Measurements from ENCODE around the gene MPPED2. TPM values are rescaled to one million over a fixed set of nuclear protein-coding genes. Genes with fewer than 3 reads are reported as not detected.

The MPPED2 gene
- polyA plus RNA-seq, 1 donor: 7.0 TPM

DNA sequence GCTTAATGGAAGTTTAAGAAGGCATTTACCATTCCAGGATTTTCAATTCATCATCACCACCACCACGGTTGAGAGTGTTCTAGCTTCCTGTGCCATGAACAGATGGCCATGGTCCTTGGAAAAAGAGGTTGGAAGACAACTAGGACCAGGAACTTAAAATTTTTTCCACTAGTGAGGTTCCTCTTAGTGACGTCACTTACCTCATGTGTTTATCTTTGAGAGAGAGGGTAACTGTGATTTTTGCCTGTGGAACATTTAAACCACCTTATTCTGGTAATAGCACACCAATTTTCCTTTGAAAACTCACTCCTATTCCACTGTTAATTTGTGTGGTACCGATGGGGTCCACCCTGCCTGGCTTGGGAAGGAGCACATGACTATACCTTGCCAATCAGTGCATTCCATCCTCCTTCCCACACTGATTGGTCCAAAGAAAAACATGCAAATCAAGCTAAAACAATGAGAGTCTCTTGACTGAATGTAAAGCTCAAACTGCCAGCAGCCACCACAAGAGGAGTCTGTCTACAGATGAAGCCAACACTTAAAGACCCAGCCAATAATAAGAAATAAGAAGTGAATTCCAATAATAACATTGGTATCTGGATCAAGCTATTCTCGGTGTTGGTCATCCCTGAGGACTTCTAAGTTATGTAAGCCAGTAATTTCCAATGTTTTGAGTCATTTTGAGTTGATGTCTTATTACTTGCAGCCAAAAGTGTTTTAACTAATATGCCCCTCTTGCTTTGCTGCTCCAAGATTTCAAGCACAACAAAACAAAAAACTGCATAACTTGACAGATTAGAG is 111.8 kb downstream of the MPPED2 start:
- H3K4me1 ChIP-seq (ENCODE audit: control insufficient read depth, insufficient read depth, low read length): no peaks in the 10 kb centered on the region
- H3K4me3 ChIP-seq (ENCODE audit: low read length): no peak overlapping the region
- no peak for DNase-seq
- no peak overlapping the region for H3K27ac ChIP-seq (ENCODE audit: low read length)
- no peaks in the 10 kb centered on the region for H3K27me3 ChIP-seq (ENCODE audit: control insufficient read depth, insufficient read depth, low read length)
- H3K36me3 ChIP-seq (ENCODE audit: control insufficient read depth, insufficient read depth, low read length): no peaks in the 10 kb centered on the region
- WGBS (ENCODE audit: insufficient coverage, low lambda C conversion rate): no CpG with 5 or more reads among the region's 4 CpGs
- H3K9me3 ChIP-seq (ENCODE audit: control insufficient read depth, low read depth, low read length): no peaks in the 10 kb centered on the region

DNA sequence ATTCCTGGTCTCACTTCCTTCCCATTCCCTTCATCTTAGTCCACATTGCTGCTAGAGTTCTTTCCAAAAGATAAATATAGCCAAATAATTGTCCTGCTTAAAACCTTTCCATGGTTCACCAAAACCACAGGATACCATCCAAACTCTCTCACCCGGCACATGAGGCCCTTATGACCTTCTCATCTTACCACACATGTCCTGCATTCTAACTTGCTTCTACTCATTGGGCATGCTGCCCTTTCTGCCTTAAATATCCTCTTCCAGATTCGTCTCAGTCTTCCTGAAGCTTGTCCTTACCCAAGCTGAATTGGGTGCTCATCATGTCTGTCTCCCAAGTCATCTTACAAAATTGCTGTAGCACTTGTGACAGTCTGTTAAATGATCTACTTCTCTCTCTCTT is 114.9 kb downstream of the MPPED2 start:
- DNase-seq: no peak

DNA sequence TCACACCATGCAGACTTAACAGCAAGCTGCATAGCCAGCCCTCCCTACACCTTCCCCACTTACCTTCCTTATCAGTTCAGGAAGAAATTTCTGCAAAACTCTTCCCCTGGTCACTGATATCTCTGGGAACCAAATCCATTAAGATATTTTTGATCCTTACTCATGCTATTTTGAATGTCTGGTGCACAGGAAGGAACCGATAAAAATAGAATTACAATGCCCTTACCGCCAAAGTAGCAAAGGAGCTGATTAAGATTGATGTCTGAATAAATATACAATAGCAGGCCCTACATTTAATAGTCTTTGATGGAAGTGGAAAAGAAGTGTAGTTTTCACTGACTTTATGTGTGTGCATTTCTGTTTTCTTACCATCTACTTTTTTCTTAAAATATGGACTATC is 117.3 kb downstream of the MPPED2 start:
- Histone ChIP-seq H3K9me3 (ENCODE audit: control insufficient read depth, low read depth, low read length) (no peaks in the 10 kb centered on the region), H3K27me3 (ENCODE audit: control insufficient read depth, insufficient read depth, low read length) (no peaks in the 10 kb centered on the region), H3K4me1 (ENCODE audit: control insufficient read depth, insufficient read depth, low read length) (no peaks in the 10 kb centered on the region), H3K36me3 (ENCODE audit: control insufficient read depth, insufficient read depth, low read length) (no peaks in the 10 kb centered on the region), H3K4me3 (ENCODE audit: low read length) (no peak overlapping the region), H3K27ac (ENCODE audit: low read length) (no peak overlapping the region)
- no peak for DNase-seq
- WGBS (ENCODE audit: insufficient coverage, low lambda C conversion rate): no CpG with 5 or more reads among the region's 2 CpGs

More for the DNA sequence above, 114.9 kb downstream of the MPPED2 start:
- Histone ChIP-seq H3K9me3 (ENCODE audit: control insufficient read depth, low read depth, low read length) (no peaks in the 10 kb centered on the region), H3K36me3 (ENCODE audit: control insufficient read depth, insufficient read depth, low read length) (no peaks in the 10 kb centered on the region), H3K27me3 (ENCODE audit: control insufficient read depth, insufficient read depth, low read length) (no peaks in the 10 kb centered on the region), H3K4me3 (ENCODE audit: low read length) (no peak overlapping the region), H3K4me1 (ENCODE audit: control insufficient read depth, insufficient read depth, low read length) (no peaks in the 10 kb centered on the region), H3K27ac (ENCODE audit: low read length) (no peak overlapping the region)
- 100% methylated on average over 1 of the region's 2 CpGs for WGBS (ENCODE audit: insufficient coverage, low lambda C conversion rate)

DNA sequence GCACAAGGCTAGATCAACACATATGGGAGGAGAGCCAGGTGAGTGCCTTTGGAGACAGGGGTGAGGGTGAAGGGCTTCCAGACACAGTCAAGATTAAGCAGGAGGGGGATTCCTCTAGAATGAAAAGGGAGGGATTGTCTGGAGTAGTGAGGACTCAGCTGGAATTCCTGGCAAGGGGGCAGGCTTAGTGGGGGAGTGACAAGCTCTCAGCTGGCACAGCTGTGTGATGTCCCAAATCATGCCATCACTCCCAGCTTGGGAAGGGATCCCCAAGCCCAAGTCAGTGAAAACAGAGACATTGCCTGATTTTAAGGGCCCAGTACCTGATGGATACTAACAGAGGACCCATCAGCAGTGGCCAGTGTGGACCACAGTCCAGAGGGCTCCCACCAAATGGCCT is 119.0 kb downstream of the MPPED2 start:
- no peaks in the 10 kb centered on the region for H3K27me3 ChIP-seq (ENCODE audit: control insufficient read depth, insufficient read depth, low read length)
- no peak overlapping the region for H3K27ac ChIP-seq (ENCODE audit: low read length)
- H3K4me1 ChIP-seq (ENCODE audit: control insufficient read depth, insufficient read depth, low read length): no peaks in the 10 kb centered on the region
- H3K36me3 ChIP-seq (ENCODE audit: control insufficient read depth, insufficient read depth, low read length): no peaks in the 10 kb centered on the region
- no peak for DNase-seq
- H3K4me3 ChIP-seq (ENCODE audit: low read length): no peak overlapping the region
- no peaks in the 10 kb centered on the region for H3K9me3 ChIP-seq (ENCODE audit: control insufficient read depth, low read depth, low read length)

DNA sequence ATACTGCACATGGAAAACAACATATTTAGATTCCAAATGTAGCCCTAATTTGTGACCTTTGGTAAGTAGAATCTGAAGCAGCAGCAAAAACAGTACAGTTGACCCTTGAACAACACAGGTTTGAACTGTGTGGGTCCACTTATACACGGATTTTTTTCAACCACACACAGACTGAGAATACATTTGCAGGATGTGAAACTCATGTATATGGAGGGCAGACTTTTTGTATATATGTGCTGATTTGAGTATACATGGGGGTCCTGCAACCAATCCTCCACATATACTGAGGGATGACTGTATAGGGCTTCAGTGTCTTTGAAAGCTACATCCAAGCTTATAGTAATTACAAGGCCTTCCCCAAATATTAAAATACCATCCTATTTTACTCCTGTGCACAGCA is 120.5 kb downstream of the MPPED2 start:
- Histone ChIP-seq H3K9me3 (ENCODE audit: control insufficient read depth, low read depth, low read length) (no peaks in the 10 kb centered on the region), H3K27me3 (ENCODE audit: control insufficient read depth, insufficient read depth, low read length) (no peaks in the 10 kb centered on the region), H3K4me3 (ENCODE audit: low read length) (no peak overlapping the region), H3K27ac (ENCODE audit: low read length) (no peak overlapping the region), H3K36me3 (ENCODE audit: control insufficient read depth, insufficient read depth, low read length) (no peaks in the 10 kb centered on the region), H3K4me1 (ENCODE audit: control insufficient read depth, insufficient read depth, low read length) (no peaks in the 10 kb centered on the region)
- WGBS (ENCODE audit: insufficient coverage, low lambda C conversion rate): no CpG with 5 or more reads among the region's 1 CpG
- DNase-seq: no peak

DNA sequence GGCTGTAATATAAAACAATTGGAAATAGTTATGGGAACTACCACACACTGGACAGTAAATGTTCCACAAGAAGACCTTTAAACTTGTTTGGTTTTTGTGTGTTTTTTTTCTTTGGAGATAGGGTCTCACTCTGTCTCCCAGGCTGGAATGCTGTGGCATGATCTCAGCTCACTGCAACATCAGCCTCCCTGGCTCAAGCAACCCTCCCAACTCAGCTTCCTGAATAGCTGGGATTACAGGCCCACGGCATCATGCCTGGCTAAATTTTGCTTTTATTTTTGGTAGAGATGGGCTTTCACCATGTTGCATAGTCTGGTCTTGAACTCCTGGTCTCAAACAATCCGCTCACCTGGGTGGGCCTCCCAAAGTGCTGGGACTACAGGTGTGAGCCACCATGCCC is 121.0 kb downstream of the MPPED2 start:
- no CpG with 5 or more reads among the region's 2 CpGs for WGBS (ENCODE audit: insufficient coverage, low lambda C conversion rate)
- no peak overlapping the region for H3K4me3 ChIP-seq (ENCODE audit: low read length)
- H3K4me1 ChIP-seq (ENCODE audit: control insufficient read depth, insufficient read depth, low read length): no peaks in the 10 kb centered on the region
- no peaks in the 10 kb centered on the region for H3K36me3 ChIP-seq (ENCODE audit: control insufficient read depth, insufficient read depth, low read length)
- H3K27me3 ChIP-seq (ENCODE audit: control insufficient read depth, insufficient read depth, low read length): no peaks in the 10 kb centered on the region
- no peak overlapping the region for H3K27ac ChIP-seq (ENCODE audit: low read length)
- no peak for DNase-seq
- H3K9me3 ChIP-seq (ENCODE audit: control insufficient read depth, low read depth, low read length): no peaks in the 10 kb centered on the region

DNA sequence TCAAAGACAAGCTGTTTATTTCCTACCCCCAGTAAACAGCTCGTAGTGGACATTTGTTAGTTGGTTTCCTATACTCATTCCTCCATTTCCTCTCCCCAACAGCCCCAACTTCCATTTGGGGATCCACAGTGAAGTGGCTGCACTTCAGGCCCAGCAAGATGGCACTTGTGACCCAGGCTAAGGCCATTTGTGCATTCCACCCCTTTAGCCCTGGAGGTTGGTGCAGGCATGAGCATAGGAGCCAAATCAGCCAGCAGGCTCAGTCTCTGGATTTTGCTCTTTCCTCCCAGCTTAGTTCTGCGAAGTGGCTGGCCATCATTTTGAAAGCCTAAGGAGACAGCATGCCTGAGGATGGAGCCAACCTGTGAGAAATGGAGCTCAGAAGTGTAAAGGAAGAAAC is 122.9 kb downstream of the MPPED2 start:
- H3K4me3 ChIP-seq (ENCODE audit: low read length): no peak overlapping the region
- H3K27ac ChIP-seq (ENCODE audit: low read length): no peak overlapping the region
- no peaks in the 10 kb centered on the region for H3K36me3 ChIP-seq (ENCODE audit: control insufficient read depth, insufficient read depth, low read length)
- H3K9me3 ChIP-seq (ENCODE audit: control insufficient read depth, low read depth, low read length): no peaks in the 10 kb centered on the region
- no peak for DNase-seq
- H3K27me3 ChIP-seq (ENCODE audit: control insufficient read depth, insufficient read depth, low read length): no peaks in the 10 kb centered on the region
- 100% methylated on average over 1 of the region's 2 CpGs for WGBS (ENCODE audit: insufficient coverage, low lambda C conversion rate)
- no peaks in the 10 kb centered on the region for H3K4me1 ChIP-seq (ENCODE audit: control insufficient read depth, insufficient read depth, low read length)

DNA sequence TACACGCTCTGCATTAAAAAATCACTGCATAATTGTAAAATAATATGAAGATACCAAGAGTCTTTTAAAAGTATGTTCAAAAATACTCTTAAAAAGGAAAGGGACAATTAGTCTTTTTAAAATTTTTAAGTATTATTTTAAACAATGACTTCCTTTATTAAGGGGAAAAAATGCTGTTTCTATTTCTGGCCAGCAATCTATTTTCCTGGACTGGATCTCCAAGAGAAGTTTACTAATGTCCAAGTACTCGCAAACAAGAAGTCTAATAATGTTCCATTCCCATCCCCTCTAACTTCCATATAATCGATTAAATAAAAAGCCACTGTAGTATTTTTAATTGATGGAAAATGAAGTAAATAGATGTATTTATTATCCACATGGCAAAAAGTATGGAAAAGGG is 123.7 kb downstream of the MPPED2 start:
- DNase-seq: no peak
- H3K27me3 ChIP-seq (ENCODE audit: control insufficient read depth, insufficient read depth, low read length): no peaks in the 10 kb centered on the region
- WGBS (ENCODE audit: insufficient coverage, low lambda C conversion rate): no CpG with 5 or more reads among the region's 3 CpGs
- no peak overlapping the region for H3K4me3 ChIP-seq (ENCODE audit: low read length)
- no peak overlapping the region for H3K27ac ChIP-seq (ENCODE audit: low read length)
- no peaks in the 10 kb centered on the region for H3K4me1 ChIP-seq (ENCODE audit: control insufficient read depth, insufficient read depth, low read length)
- H3K36me3 ChIP-seq (ENCODE audit: control insufficient read depth, insufficient read depth, low read length): no peaks in the 10 kb centered on the region
- H3K9me3 ChIP-seq (ENCODE audit: control insufficient read depth, low read depth, low read length): no peaks in the 10 kb centered on the region

DNA sequence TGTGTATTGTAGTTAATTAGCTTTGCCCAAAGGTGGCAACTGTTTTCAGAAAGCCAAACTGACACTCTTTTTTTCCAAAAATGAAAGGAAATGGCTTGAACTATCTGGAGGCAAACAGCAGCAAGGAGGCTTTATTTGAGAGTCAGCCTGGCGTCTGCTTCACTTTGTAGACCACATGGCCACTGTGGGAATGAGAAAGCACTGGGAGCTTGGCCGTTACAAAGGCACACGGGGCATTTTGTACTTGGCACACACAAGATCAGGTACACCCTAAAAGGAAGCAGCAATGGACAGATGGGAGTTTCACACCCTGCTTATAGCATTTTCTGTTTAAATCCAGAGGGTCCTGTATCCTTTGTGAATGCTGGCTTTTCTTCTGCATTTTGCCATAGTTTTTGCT is 126.3 kb downstream of the MPPED2 start:
- no peak overlapping the region for H3K27ac ChIP-seq (ENCODE audit: low read length)
- H3K4me1 ChIP-seq (ENCODE audit: control insufficient read depth, insufficient read depth, low read length): no peaks in the 10 kb centered on the region
- no peaks in the 10 kb centered on the region for H3K27me3 ChIP-seq (ENCODE audit: control insufficient read depth, insufficient read depth, low read length)
- H3K4me3 ChIP-seq (ENCODE audit: low read length): no peak overlapping the region
- DNase-seq: no peak
- no CpG with 5 or more reads among the region's 3 CpGs for WGBS (ENCODE audit: insufficient coverage, low lambda C conversion rate)
- H3K9me3 ChIP-seq (ENCODE audit: control insufficient read depth, low read depth, low read length): no peaks in the 10 kb centered on the region
- no peaks in the 10 kb centered on the region for H3K36me3 ChIP-seq (ENCODE audit: control insufficient read depth, insufficient read depth, low read length)

DNA sequence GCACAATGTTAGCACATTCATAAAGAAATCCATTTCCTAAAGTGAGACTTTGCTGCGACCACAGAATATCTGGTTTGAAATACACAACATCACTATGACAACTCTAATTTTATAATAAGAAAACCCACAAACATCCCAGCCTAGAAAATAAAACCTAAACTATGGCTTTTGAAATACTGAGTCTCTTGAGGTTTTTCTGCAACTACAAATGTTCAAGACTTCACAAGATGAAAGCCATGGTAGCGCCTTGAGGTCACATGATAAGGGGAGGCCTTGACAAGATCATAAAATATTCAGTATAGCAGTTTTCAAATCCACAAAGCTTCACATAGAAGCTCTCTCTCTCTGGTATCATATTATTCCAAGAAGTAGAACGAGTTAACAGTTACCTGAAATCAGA is 126.8 kb downstream of the MPPED2 start:
- H3K9me3 ChIP-seq (ENCODE audit: control insufficient read depth, low read depth, low read length): no peaks in the 10 kb centered on the region
- no peak overlapping the region for H3K4me3 ChIP-seq (ENCODE audit: low read length)
- H3K27me3 ChIP-seq (ENCODE audit: control insufficient read depth, insufficient read depth, low read length): no peaks in the 10 kb centered on the region
- H3K36me3 ChIP-seq (ENCODE audit: control insufficient read depth, insufficient read depth, low read length): no peaks in the 10 kb centered on the region
- no peak overlapping the region for H3K27ac ChIP-seq (ENCODE audit: low read length)
- no peaks in the 10 kb centered on the region for H3K4me1 ChIP-seq (ENCODE audit: control insufficient read depth, insufficient read depth, low read length)
- no peak for DNase-seq
- no CpG with 5 or more reads among the region's 3 CpGs for WGBS (ENCODE audit: insufficient coverage, low lambda C conversion rate)

DNA sequence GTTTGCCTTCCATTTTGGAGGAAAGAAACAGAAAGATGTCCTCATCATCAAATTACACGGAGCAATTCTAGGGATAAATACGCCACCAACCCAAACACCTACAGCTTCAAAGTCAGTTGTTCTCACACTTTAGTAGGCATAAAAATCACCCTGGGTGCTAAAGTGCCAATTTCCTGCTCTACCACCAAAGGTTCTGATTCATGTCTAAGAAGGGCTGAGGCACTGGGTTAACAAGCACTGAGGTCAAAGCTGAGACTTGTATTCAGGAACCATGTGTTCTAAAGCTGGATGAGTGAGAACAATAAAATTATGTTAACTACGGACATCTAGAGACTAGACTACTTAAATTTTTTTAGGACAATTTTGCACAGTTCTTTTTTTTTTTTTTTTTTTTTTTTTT is 127.6 kb downstream of the MPPED2 start:
- H3K27me3 ChIP-seq (ENCODE audit: control insufficient read depth, insufficient read depth, low read length): no peaks in the 10 kb centered on the region
- H3K4me1 ChIP-seq (ENCODE audit: control insufficient read depth, insufficient read depth, low read length): no peaks in the 10 kb centered on the region
- no peaks in the 10 kb centered on the region for H3K36me3 ChIP-seq (ENCODE audit: control insufficient read depth, insufficient read depth, low read length)
- H3K4me3 ChIP-seq (ENCODE audit: low read length): no peak overlapping the region
- DNase-seq: no peak
- no CpG with 5 or more reads among the region's 3 CpGs for WGBS (ENCODE audit: insufficient coverage, low lambda C conversion rate)
- H3K9me3 ChIP-seq (ENCODE audit: control insufficient read depth, low read depth, low read length): no peaks in the 10 kb centered on the region
- no peak overlapping the region for H3K27ac ChIP-seq (ENCODE audit: low read length)
